Kidney tubule cell (primary cell): ENCODE measurements around the gene ADRA1B.

Experiments used
- DNase-seq: peaks from one replicate; pipeline ENCODE4 v3.0.0-alpha.2; 2018; ENCODE audit warnings: low spot score

The ADRA1B gene

DNA sequence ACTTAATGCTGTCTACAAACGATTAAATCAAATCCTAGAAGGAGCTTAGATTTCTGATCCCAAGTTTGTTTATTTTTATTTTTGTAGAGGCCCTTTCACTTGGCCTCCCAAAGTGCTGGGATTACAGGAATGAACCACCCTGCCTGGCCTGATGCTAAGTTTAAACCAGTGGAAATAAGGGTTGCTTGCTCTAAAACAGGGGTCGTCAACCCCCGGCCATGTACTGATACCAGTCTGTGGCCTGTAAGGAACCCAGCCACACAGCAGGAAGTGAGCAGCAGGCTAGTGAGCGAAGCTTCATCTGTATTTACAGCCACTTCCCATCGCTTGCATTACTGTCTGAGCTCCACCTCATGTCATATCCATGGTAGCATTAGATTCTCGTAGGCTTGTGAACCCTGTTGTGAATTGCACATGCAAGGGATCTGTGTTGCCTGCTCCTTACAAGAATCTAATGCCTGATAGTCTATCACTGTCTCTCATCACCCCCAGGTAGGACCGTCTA lies 104.0 kb downstream of the ADRA1B start:
- DNase-seq, result no peak

GRCh38 chr5:160020964-160021363 lies 104.7 kb downstream of the ADRA1B start:
- no peak for DNase-seq

GRCh38 chr5:160021831-160022446 lies 105.7 kb downstream of the ADRA1B start:
- peak; percentile 73 for DNase-seq
